Progenitor cell of endocrine pancreas (in vitro differentiated cells): ENCODE results near the gene SLC18A2. TPM values are rescaled to one million over a fixed set of nuclear protein-coding genes. Genes with fewer than 3 reads are reported as not detected.
A peak's percentile ranks its signal among the peaks of the same experiment; 100 is the strongest.

Experiments
- DNase-seq: peaks from one replicate; pipeline ENCODE4 v3.0.0; 2021; ENCODE audit warnings: low spot score; ENCODE audit not compliant: unreplicated experiment
- H3K27ac Mint-ChIP-seq: 2 replicates; pipeline ENCODE4 v1.8.0; 2021; ENCODE audit warnings: mild to moderate bottlenecking, moderate library complexity, mixed read lengths
- H3K27me3 Mint-ChIP-seq: 2 replicates; pipeline ENCODE4 v1.8.0; 2021; ENCODE audit warnings: mixed read lengths
- H3K36me3 Mint-ChIP-seq: 2 replicates; pipeline ENCODE4 v1.8.0; 2022; ENCODE audit warnings: mixed read lengths; ENCODE audit not compliant: insufficient read depth
- H3K4me1 Mint-ChIP-seq: 2 replicates; pipeline ENCODE4 v1.8.0; 2021; ENCODE audit warnings: low read depth, mixed read lengths
- H3K4me3 Mint-ChIP-seq: 2 replicates; pipeline ENCODE4 v1.8.0; 2021; ENCODE audit warnings: low read depth, mild to moderate bottlenecking, moderate library complexity, mixed read lengths
- H3K9me3 Mint-ChIP-seq: 2 replicates; pipeline ENCODE4 v1.8.0; 2021; ENCODE audit warnings: low read depth, mixed read lengths
- CTCF ChIP-seq: fragments of 200-600 bp; sonication (generic); IDR thresholded peaks from one replicate; pipeline ENCODE4 v1.5.0; 2021; ENCODE audit warnings: antibody characterized with exemption, mild to moderate bottlenecking; ENCODE audit not compliant: unreplicated experiment
- long read RNA-seq: library from polyadenylated mRNA; unstranded; transcript quantifications from one replicate; pipeline ENCODE4 v2.0.0, GENCODE V29; 2020
- total RNA-seq: library from RNA; stranded (reverse); gene quantifications from 2 replicates; pipeline ENCODE4 v1.2.1, GENCODE V29; 2021

SLC18A2 gene
- total RNA-seq: 0.17 and 0.20 TPM in 2 replicates
- long read RNA-seq, partial matches to known transcripts: 0 of 17 reads
- long read RNA-seq, other reads (novel, unspliced or antisense): 16 of 17 reads

- peaks cover 79% of the 10 kb centered on the region for H3K27me3 Mint-ChIP-seq
- H3K27ac Mint-ChIP-seq: no peak within 1 kb of the TSS
- no peaks in the 10 kb centered on the region for H3K36me3 Mint-ChIP-seq
- no peak for DNase-seq
- no peak for TF ChIP-seq CTCF
- H3K4me1 Mint-ChIP-seq: no peaks in the 10 kb centered on the region
- H3K9me3 Mint-ChIP-seq: no peaks in the 10 kb centered on the region
- H3K4me3 Mint-ChIP-seq: peak within 1 kb of the TSS; percentile 59
These were observed at the start of gene SLC18A2 for GRCh38 chr10:117240621-117241529. SLC18A2 (plus strand) TSS chr10:117241114; CDS start chr10:117241694, 580 bp downstream.

- no peak for DNase-seq
- Mint-ChIP-seq H3K9me3 (no peaks in the 10 kb centered on the region), H3K36me3 (no peaks in the 10 kb centered on the region), H3K4me3 (no peak within 1 kb of the TSS), H3K27me3 (peaks cover 16% of the 10 kb centered on the region), H3K27ac (no peak within 1 kb of the TSS), H3K4me1 (no peaks in the 10 kb centered on the region)
- no peak for TF ChIP-seq CTCF
These were observed 43.7 kb upstream of the SLC18A2 start, which contains the start of gene KCNK18 for GRCh38 chr10:117197189-117197588. KCNK18 (plus strand) TSS chr10:117197489; CDS start chr10:117197489, 0 bp downstream.

GRCh38 chr10:117198088-117198487, 42.8 kb upstream of the SLC18A2 start:
- peaks cover 16% of the 10 kb centered on the region for H3K27me3 Mint-ChIP-seq
- DNase-seq: no peak
- TF ChIP-seq CTCF: no peak
- no peak overlapping the region for H3K4me3 Mint-ChIP-seq
- H3K36me3 Mint-ChIP-seq: no peaks in the 10 kb centered on the region
- H3K4me1 Mint-ChIP-seq: no peaks in the 10 kb centered on the region
- H3K9me3 Mint-ChIP-seq: no peaks in the 10 kb centered on the region
- no peak overlapping the region for H3K27ac Mint-ChIP-seq

- Mint-ChIP-seq H3K4me1 (no peaks in the 10 kb centered on the region), H3K27ac (no peak overlapping the region), H3K27me3 (peaks cover 9% of the 10 kb centered on the region), H3K36me3 (no peaks in the 10 kb centered on the region), H3K4me3 (no peak overlapping the region), H3K9me3 (peaks cover 3% of the 10 kb centered on the region)
- TF ChIP-seq CTCF: no peak
- DNase-seq: no peak
These were observed 39.1 kb upstream of the SLC18A2 start for GRCh38 chr10:117201826-117202225.

GRCh38 chr10:117204316-117204715, 36.6 kb upstream of the SLC18A2 start:
- TF ChIP-seq CTCF: no peak
- no peak for DNase-seq
- H3K4me1 Mint-ChIP-seq: no peaks in the 10 kb centered on the region
- peaks cover 14% of the 10 kb centered on the region for H3K27me3 Mint-ChIP-seq
- peaks cover 3% of the 10 kb centered on the region for H3K9me3 Mint-ChIP-seq
- no peak overlapping the region for H3K27ac Mint-ChIP-seq
- no peaks in the 10 kb centered on the region for H3K36me3 Mint-ChIP-seq
- H3K4me3 Mint-ChIP-seq: no peak overlapping the region
